ENCODE measurements around the gene KCND1. TPM values are rescaled to one million over a fixed set of nuclear protein-coding genes. Genes with fewer than 3 reads are reported as not detected.

Gene KCND1
- total RNA-seq, 6 donors from 2014 or later = 0.61 to 3.1 (median 1.2) TPM

DNA sequence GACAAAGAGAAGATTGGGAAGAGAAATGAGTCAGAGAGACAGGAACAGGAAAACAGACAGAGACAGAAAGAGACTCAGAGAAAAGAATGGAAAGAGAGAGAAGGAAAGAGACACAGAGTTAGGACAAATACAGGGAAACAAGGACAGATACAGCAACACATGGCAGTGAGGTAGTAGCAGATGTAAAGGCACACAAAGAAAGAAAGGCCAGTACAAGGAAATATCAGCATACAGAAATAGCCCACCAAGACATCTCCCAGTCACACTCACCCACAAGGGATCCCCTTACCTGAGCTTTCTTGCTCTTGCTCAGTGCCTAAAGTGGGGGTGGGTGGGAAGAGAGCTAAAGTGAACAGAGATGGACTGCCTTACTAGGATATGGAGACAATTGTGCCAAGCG, 26.2 kb upstream of the KCND1 start:
- ATAC-seq (ENCODE audit: low FRiP score in 2 of 2) = no peak
- DNase-seq = no peak
- H3K9me3 ChIP-seq = peaks cover 0 to 4% (median 0%) of the 10 kb centered on the region in 4 donors
- no peaks in the 10 kb centered on the region for H3K27me3 ChIP-seq
- no peak overlapping the region for H3K27ac ChIP-seq
- no peak overlapping the region for H3K4me3 ChIP-seq
- TF ChIP-seq POLR2AphosphoS5 (IDR thresholded peaks at IDR 0.05) (no peak), CTCF (IDR thresholded peaks at IDR 0.05) (no peak), POLR2A (IDR thresholded peaks at IDR 0.05) (no peak), EP300 (IDR thresholded peaks at IDR 0.05) (no peak)
- 71 to 100% methylated on average over 1 of the region's 1 CpG for WGBS, 2 donors
- H3K4me1 ChIP-seq = peaks cover 0 to 9% (median 4%) of the 10 kb centered on the region in 4 donors
- H3K36me3 ChIP-seq = peaks cover 0 to 28% (median 2%) of the 10 kb centered on the region in 4 donors

DNA sequence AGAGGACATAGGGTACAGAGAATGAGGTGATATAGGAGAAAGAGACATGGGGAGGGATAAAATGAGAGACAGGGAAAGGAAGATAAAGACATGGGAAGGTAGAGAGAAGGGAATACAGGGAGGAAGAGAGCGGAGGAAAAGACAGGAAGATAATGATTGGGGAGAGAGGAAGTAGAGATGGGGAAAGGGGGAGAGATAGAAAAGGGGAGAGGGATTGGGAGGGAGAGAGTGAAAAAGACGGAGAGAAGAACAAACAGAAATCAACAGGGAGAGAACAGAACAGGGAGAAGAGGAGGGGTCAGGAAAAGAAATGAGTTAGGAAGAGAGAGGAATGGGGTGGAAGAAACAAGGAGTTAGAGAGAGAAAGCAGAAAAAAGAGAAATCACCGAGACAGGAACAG, 25.8 kb upstream of the KCND1 start:
- ATAC-seq (ENCODE audit: low FRiP score in 2 of 2) = no peak
- no peak for DNase-seq
- H3K27ac ChIP-seq = no peak overlapping the region
- WGBS, 2 donors = 87 to 95% methylated on average over 3 of the region's 3 CpGs
- no peak overlapping the region for H3K4me3 ChIP-seq
- TF ChIP-seq POLR2AphosphoS5 (IDR thresholded peaks at IDR 0.05) (no peak), CTCF (IDR thresholded peaks at IDR 0.05) (no peak), EP300 (IDR thresholded peaks at IDR 0.05) (no peak), POLR2A (IDR thresholded peaks at IDR 0.05) (no peak)
- H3K4me1 ChIP-seq = peaks cover 0 to 9% (median 4%) of the 10 kb centered on the region in 4 donors
- peaks cover 0 to 4% (median 0%) of the 10 kb centered on the region in 4 donors for H3K9me3 ChIP-seq
- no peaks in the 10 kb centered on the region for H3K27me3 ChIP-seq
- peaks cover 0 to 31% (median 2%) of the 10 kb centered on the region in 4 donors for H3K36me3 ChIP-seq

- no peak for TF ChIP-seq POLR2A (IDR thresholded peaks at IDR 0.05)
- no peak for TF ChIP-seq POLR2AphosphoS5 (IDR thresholded peaks at IDR 0.05)
- TF ChIP-seq CTCF (IDR thresholded peaks at IDR 0.05) = no peak
- no peak for TF ChIP-seq EP300 (IDR thresholded peaks at IDR 0.05)
- Histone ChIP-seq H3K9me3 (peaks cover 0 to 4% (median 0%) of the 10 kb centered on the region in 4 donors), H3K27me3 (no peaks in the 10 kb centered on the region), H3K4me3 (no peak overlapping the region), H3K36me3 (peaks cover 0 to 36% (median 4%) of the 10 kb centered on the region in 4 donors), H3K27ac (no peak overlapping the region), H3K4me1 (peaks cover 0 to 9% (median 4%) of the 10 kb centered on the region in 4 donors)
- DNase-seq (no peak), ATAC-seq (ENCODE audit: low FRiP score in 2 of 2) (no peak)
- WGBS, 2 donors = 54 to 76% methylated on average over 6 of the region's 6 CpGs
Measured at GRCh38 chrX:48996969-48997368, 25.3 kb upstream of the KCND1 start.

GRCh38 chrX:48992341-48992740, 20.7 kb upstream of the KCND1 start:
- ATAC-seq (ENCODE audit: low FRiP score in 2 of 2) (no peak), DNase-seq (no peak)
- Histone ChIP-seq H3K9me3 (no peaks in the 10 kb centered on the region), H3K27ac (no peak overlapping the region), H3K4me3 (no peak overlapping the region), H3K4me1 (no peaks in the 10 kb centered on the region), H3K36me3 (peaks cover 0 to 49% (median 18%) of the 10 kb centered on the region in 4 donors), H3K27me3 (no peaks in the 10 kb centered on the region)
- TF ChIP-seq POLR2A (IDR thresholded peaks at IDR 0.05) (no peak), CTCF (IDR thresholded peaks at IDR 0.05) (no peak), POLR2AphosphoS5 (IDR thresholded peaks at IDR 0.05) (no peak), EP300 (IDR thresholded peaks at IDR 0.05) (no peak)

DNA sequence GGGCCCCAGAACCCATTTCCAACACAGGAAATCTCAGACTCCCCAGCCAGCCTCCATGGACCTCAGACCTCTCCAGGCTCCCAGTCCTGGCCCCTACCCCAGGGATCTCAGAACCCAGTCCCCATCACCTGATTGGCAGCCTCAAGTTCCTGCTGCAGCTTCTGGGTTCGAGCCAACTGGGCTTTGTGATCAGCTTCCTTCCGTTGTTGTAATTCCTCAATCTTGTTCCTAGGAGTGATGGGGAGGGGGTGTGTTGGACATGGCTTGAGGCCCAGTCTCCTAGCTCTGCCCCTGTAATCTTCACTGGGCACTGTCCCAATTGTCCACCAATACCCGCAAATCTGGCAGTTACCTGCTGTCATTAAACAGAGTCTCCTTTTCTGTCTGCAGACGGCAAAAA, 17.8 kb upstream of the KCND1 start:
- no peak for ATAC-seq (ENCODE audit: low FRiP score in 2 of 2)
- WGBS, 2 donors = 55 to 65% methylated on average over 2 to 4 of the region's 4 CpGs
- no peak for DNase-seq
- no peak overlapping the region for H3K4me3 ChIP-seq
- no peaks in the 10 kb centered on the region for H3K27me3 ChIP-seq
- no peaks in the 10 kb centered on the region for H3K4me1 ChIP-seq
- H3K36me3 ChIP-seq = peaks cover 0 to 59% (median 22%) of the 10 kb centered on the region in 4 donors
- TF ChIP-seq EP300 (IDR thresholded peaks at IDR 0.05) (no peak), POLR2A (IDR thresholded peaks at IDR 0.05) (no peak), CTCF (IDR thresholded peaks at IDR 0.05) (no peak), POLR2AphosphoS5 (IDR thresholded peaks at IDR 0.05) (no peak)
- no peak overlapping the region for H3K27ac ChIP-seq
- no peaks in the 10 kb centered on the region for H3K9me3 ChIP-seq
